IPS DF 4.7 (cell line): Measurements from ENCODE around the gene ELAVL1.
"Not testable (repeated sequence)": the region's sequence is repeated elsewhere in the genome, so short reads cannot be mapped to it uniquely, and the experiment has no call there.

Experiments used
- DNase-seq: peaks from one replicate; pipeline ENCODE4 v3.0.0-alpha.2; 2013; ENCODE audit warnings: low spot score; ENCODE audit errors: extremely low read depth

Gene ELAVL1

GRCh38 chr19:7941895-7942596 lies 63.4 kb downstream of the ELAVL1 start:
- no peak for DNase-seq

DNA sequence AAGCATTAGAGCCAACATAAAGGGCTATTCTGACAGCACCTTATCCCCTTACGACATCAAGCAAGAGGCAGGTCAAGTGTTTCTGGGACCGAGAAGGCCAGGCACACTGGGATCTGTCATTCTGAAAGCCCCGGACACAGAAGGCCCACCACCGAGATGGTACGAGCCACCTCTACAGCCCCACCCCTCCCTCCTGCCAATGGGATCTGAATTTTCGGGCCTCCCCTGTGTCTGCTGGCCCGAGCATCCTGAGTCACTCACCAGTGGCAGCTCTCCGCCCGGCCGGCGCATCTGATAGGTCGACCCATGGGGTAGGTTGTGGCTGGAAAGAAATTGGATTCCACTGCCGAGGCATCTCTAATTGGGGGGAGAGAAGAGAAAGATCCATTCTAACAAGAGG lies 64.6 kb downstream of the ELAVL1 start:
- DNase-seq, result no peak

DNA sequence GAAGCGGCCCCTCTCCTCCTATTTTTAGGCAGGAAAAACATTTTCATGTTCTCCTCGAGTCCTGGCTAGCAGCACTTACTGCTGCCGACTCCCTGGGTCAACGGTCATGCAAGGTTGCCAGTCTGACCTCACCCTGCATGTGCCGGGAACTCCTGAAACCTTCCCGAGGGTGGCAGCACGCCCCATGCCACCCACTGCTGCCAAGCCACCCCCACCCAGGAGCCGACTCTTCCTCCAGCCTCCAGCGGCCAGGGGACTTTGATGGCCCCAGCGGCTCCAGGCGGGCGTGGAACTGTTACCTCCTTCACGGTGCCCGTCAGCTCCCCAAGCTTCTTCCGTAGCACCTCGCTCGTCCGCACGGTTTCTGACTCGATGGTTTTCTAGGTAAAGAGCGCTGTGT lies 70.7 kb downstream of the ELAVL1 start:
- no peak for DNase-seq

DNA sequence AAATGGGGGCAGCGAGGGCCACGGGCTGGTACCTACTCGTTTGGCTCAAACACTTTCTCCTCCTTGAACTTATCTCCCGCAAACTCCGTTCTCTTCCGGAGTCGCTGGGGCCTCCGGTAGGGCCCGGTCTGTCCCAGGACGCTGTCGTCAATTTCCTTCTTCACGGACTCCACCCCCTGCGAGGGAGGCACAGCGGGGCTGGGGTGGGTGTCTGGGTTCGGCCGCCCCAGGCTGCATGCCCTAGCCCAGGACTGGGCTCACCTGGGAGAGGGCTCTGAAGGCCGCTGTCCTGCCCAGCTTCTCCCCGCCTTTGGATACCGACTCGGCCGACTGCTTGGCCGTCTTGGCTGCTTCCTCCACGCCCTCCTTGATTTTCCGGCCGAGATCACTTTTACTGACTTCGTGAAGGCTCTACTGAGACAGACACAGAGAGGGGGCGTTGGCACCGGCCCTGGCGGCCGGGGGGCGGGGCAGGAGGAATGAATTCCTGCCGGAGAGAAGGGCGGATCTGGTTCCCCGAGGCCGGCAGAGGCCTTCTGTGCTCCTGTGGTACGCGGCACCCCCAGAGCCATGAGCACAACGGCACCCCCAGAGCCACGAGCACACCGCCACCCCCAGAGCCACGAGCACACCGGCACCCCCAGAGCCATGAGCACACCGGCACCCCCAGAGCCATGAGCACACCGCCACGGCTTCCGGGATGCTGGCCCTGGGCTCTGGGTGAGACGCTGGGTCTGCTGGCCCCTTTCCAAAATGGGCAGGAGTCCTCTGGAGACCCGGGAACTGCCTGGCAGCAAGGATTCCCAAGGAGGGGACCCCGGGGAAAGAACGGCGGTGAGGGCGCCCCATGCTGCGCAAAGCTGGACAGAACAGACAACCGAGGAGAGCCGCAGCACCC lies 71.4 kb downstream of the ELAVL1 start:
- DNase-seq, result no peak

DNA sequence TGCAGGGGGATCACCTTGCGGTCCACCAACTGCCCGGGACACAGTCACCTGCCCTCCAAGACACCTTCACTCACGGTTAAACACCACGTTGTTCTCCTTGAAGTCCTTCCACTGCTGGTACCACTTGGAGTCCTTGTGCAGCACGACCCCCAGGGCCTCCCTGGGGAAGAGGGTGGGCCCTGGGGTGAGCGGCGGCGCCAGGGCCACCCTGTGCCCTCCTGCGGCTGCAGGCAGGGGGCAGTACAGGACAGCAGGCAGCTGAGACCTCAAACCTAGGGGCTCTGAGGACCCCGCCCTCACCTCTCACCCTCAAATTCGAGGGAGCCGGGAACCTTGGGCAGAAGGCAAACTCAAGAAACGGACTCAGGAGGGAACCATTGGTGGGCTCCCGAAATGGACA lies 72.0 kb downstream of the ELAVL1 start:
- DNase-seq, result no peak

GRCh38 chr19:7932930-7933300 lies 72.5 kb downstream of the ELAVL1 start:
- no peak for DNase-seq

DNA sequence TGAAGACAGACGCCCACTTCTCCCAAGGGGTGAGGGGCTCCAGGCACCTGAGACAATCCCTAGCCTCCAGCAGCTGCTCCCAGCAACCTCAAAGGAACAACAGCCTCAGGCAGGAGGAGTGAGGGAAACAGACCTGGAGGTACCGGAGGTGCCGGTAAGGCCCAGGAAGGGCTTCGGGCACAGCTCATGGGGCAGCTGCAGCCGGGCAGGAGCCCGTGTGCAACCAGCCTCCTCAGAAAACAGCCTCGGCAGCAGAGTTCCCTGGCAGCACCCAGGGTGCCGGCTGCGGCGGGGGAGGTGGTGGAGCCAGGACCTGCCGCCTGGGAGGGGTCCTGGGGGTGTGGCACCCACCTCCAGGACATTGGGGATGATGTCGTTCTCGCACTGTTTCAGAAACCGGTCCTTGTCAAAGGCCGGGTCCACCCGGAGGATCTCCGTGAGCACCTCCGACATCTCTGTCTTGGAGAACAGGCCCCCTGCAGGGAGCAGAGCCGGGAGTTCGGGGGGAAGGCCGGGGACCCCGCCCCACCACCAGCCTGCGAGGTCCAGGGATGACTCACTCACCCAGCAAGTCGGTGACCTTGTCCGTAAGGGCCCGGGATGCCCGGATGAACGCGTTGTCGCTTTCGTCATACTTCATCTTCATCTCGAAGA lies 73.0 kb downstream of the ELAVL1 start:
- DNase-seq, result no peak

GRCh38 chr19:7931221-7932061 lies 74.0 kb downstream of the ELAVL1 start:
- no peak for DNase-seq

- no peak for DNase-seq
Measured at GRCh38 chr19:7930765-7931164, 74.7 kb downstream of the ELAVL1 start.

DNA sequence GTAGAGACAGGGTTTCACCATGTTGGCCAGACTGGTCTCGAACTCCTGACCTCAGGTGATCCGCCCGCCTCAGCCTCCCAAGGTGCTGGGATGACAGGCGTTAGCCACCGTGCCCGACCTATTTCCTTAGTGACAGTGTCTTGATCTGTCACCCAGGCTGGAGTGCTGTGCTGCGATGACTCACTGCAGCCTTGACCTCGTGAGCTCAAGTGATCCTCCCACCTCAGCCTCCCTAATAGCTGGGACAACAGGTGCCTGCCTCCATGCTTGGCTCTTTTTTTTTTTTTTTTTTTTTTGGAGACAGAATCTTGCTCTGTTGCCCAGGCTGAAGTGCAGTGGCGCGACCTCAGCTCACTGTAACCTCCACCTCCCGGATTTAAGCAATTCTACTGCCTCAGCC lies 75.4 kb downstream of the ELAVL1 start:
- not testable (repeated sequence) for DNase-seq

DNA sequence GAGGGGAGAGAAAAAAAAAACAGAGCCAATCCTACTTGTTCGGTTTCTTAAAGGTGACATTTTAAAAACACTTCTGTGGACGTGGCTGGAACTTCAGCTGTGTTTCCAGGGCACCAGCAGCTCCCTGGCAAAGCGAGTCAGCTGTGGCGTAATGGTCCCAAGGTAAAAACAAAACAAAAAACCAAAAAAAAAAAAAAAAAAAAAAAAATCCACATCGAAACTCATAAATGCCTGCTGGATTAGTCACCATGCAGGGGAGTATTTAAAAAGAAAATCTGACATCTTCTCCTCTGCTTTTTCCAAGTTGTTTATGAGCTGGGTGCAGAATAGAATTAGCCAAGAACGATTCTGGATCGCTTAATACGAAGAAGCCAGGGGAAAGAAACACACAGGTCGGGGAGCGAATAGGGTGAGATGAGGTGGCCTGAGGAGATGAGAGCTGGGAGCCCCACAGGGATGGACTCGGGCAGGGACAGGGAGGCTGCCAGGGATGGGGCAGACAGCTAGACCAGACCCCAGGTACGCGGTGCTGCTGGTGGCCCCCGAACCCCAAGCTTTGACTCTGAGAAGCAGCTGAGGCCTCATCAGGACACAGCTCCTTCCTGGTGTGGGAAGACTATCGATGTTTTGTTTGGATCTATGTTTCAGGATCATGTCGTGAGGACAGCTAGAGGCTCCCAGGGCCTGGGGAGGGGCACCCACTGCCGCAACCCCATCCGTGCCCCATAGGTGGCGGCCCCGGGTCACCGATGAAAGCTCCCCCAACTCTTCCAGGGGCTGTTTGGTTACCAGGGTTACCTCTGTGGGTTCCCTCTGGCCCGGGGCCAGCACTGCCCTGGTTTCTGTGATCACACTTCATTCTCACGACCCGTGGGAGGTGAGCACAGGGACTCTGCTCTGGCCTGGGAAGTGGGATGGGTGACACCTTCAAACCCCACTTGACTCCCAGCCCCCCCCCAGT lies 76.4 kb downstream of the ELAVL1 start:
- DNase-seq, result no peak

GRCh38 chr19:7928334-7928706 lies 77.1 kb downstream of the ELAVL1 start:
- no peak for DNase-seq

DNA sequence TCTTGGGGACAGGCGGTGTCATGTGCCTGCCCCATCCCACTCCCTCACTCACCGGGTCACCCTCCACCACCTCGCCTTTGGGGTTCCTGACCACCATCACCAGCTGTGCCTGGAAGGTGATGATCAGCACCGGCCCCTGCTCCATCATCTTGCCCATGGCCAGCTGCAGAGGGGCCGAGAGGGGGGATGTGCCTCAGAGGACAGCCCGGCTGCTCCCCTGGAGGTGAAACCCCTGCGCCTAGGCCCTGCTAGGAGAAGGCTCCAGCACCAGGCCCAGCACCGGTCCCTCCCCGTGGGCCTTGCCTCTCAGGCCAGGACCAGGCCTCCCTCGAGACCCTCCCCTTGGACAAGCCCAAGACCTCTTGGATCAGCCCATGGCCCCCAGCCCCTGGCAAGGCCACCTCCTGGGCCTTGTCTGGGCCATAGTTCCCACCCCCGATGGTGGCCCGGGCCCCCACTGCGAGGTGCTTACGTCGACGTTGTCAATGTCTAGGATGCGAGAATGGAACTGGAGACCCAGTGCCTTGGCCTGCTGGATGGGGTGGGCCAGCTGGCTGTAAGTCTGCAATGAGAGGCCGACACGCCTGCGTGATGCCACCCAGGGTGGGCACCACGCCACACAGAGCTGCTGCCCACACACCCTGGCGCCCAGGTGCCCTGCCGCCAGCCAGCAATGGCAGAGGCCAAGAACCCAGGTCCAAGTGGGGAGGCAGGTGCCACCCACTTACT lies 77.7 kb downstream of the ELAVL1 start:
- no peak for DNase-seq

DNA sequence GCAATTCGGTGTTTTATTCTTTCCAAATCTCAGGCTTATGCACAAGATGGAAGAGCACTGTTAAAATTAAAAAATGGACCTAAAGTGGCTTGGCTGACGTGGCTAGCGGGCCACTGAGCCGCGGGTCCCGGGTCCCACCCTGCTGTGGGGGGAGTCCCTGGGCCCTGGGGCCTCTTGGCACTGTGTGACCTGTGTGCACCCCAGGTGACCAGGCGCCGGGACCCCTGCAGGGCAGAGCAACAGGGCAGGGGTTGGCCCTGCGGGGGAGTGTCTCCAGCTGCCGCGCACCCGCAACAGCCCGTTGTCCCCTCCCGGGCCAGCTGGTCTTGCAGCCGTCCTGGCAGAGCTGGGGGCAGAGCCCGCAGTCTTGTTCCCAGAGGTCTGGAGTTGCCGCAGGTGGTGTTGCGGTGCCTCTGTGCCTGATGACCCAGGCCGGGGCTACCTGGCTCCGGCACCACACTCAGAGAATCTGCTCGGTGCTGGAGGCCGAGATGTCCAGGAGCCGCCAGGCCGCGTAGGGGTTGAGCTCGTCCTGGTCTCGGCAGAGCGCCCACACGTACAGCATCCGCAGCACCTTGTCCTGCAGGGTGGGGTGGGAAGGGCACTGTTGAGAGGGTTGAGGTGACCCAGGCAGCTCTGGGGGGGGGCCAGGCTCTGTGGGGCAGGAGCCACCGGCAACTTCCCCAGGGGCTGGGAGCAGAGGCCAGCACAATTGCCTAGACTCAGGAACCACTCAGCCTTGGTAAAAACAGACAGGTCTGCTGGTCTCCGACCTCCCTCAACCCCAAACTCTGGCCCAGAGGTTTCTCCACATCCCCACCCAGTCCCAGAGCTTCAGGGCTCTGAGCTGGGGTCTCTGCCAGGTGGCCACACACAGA lies 78.5 kb downstream of the ELAVL1 start:
- no peak for DNase-seq

GRCh38 chr19:7926021-7926726 lies 79.3 kb downstream of the ELAVL1 start, which contains the start of gene CTXN1:
Gene CTXN1 (minus strand): TSS chr19:7926135. CDS start chr19:7925538, 597 bp downstream.
- no peak for DNase-seq

GRCh38 chr19:7925171-7925851 lies 80.1 kb downstream of the ELAVL1 start:
- peak; percentile 78 for DNase-seq

DNA sequence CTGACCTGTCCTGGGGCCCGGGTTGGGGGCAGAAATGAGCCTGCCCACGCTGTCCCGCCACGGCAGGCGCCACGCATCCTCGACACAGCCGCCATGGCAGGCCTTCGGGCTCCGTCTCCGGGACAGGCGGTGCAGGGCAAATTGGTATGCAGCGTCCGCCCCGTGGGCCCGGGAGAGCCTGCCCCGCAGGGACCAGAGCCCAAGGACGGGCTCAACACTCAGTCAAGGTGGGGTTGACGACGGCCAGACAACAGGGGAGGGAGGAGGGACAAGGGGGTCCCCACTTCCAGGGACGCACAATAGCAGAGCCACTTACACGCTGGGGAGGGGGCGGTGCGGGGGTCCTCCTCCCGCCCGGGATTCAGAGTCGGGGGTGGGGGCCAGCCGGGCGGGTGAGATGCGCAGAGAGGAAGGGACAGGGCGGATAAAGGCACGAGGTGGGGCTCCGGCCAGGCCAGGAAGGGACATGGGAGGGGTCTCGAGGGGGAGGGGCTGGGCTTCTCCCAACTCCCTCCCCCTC lies 80.7 kb downstream of the ELAVL1 start:
- no peak for DNase-seq
